HG03097 (cell line): Measurements from ENCODE around the gene ALDH1A2.
"Not testable (repeated sequence)": the region's sequence is repeated elsewhere in the genome, so short reads cannot be mapped to it uniquely, and the experiment has no call there.

ENCODE experiments used
- ATAC-seq: cut with Tn5 transposase; IDR thresholded peaks from one replicate; pipeline ENCODE4 v1.9.1; 2021; ENCODE audit not compliant: unreplicated experiment, low FRiP score

The ALDH1A2 gene

GRCh38 chr15:58043192-58043903 is 22.2 kb downstream of the ALDH1A2 start:
- no peak for ATAC-seq

- no peak for ATAC-seq
Measured at GRCh38 chr15:58042006-58042405, 23.5 kb downstream of the ALDH1A2 start.

GRCh38 chr15:58040150-58040549 is 25.4 kb downstream of the ALDH1A2 start:
- no peak for ATAC-seq

DNA sequence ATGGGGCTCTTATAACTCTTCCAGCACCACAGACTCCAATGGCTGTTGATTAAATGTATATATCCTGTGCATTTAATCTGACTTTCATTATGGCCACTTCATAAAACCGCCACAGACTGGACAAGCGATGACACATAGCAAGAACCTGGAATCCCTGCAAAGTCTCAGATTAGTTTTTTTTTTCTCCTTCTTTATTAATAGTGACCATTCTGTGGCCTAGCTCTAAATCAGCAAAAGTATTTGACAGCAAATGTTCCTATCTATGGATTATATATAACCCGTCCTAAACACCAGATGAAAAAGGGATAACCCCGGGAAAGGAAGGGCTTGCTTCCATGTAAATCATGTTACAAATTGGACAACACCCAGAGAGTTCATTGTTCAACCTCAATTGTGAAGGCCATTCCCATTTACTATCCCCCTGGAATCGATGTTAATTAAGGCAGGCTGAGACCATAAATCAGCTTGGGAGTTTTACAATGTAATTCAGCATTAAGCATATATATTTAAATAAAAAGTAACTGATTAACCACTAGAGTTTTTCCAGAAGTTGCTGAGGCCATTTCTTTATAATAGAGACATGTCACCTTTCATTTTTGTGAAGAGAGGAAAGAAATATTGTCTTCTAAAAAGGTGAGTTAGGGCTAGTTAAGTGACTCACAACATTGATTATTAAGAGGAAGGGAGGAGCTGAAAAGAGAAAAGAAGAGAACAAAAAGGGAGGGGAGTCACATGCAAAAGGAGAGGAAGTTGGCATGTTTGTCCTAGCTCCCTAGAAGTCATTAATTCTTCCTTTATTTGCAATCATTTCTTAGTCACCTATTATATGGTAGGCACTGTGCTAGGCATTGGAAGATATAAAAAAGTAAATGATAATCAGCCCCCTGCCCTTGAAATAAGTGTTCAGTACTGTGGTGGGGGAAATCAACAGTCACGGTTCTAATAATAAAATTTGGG is 26.2 kb downstream of the ALDH1A2 start:
- no peak for ATAC-seq

DNA sequence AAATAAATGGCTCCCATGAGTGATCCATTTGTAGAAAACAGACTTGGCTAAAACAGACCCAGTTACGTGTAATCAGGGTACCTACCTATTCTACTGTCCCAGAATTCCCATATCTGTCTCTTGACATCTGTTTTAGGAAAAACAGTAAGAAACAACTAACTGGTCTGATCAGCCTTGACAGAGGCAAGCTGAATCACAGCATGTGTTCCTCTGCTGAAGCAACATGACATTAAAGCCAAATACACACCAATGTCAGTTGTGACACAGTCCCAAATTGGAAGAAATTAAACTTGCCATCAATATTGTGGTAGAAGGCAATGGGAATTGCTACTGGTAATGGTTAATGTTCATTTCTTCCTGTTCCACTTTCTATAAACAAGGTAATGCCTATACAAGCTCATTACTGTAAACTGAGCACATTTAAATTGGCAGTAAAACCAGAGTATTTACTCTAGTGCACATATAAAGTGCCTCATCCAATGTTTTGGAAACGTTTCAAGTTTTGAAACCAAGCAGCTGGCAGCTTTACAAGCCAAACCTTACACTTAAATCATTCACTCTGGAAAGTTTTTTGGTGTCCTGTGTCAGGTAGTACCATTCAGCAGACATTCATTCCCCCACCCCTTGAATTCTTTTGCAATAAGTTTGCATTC is 27.0 kb downstream of the ALDH1A2 start:
- ATAC-seq = no peak

GRCh38 chr15:58037723-58038301 is 27.7 kb downstream of the ALDH1A2 start:
- ATAC-seq = no peak

- ATAC-seq = no peak
Measured at GRCh38 chr15:58036579-58036978, 28.9 kb downstream of the ALDH1A2 start.

- not testable (repeated sequence) for ATAC-seq
Measured at GRCh38 chr15:58028392-58028791, 37.1 kb downstream of the ALDH1A2 start.

DNA sequence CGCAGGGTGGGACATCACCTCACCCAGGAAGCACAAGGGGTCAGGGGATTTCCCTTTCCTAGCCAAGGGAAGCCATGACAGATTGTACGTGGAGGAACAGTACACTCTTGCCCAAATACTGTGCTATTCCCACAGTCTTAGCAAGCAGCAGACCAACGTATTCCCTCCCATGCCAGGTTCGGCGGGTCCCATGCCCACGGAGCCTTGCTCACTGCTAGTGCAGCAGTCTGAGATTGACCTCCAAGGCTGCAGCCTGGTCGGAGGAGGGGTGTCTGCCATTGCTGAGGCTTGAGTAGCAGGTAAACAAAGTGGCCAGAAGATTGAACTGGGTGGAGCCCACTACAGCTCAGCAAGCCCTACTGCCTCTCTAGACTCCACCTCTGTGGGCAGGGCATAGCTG is 39.0 kb downstream of the ALDH1A2 start:
- no peak for ATAC-seq

DNA sequence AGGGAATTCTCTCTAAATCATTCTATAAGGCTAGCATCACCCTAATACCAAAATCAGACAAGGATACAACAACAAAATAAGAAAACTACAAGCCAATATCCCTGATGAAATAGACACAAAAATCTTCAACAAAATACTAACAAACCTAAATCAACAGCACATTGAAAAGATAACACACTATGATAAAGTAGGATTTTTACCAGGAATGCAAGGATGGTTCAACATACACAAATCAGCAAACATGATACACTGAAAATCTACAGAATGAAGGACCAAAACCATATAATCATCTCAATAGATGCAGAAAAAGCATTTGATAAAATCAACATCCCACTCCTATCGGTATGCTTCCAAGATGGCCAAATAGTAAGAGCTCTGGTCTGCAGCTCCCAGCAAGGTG is 39.5 kb downstream of the ALDH1A2 start:
- ATAC-seq = no peak

DNA sequence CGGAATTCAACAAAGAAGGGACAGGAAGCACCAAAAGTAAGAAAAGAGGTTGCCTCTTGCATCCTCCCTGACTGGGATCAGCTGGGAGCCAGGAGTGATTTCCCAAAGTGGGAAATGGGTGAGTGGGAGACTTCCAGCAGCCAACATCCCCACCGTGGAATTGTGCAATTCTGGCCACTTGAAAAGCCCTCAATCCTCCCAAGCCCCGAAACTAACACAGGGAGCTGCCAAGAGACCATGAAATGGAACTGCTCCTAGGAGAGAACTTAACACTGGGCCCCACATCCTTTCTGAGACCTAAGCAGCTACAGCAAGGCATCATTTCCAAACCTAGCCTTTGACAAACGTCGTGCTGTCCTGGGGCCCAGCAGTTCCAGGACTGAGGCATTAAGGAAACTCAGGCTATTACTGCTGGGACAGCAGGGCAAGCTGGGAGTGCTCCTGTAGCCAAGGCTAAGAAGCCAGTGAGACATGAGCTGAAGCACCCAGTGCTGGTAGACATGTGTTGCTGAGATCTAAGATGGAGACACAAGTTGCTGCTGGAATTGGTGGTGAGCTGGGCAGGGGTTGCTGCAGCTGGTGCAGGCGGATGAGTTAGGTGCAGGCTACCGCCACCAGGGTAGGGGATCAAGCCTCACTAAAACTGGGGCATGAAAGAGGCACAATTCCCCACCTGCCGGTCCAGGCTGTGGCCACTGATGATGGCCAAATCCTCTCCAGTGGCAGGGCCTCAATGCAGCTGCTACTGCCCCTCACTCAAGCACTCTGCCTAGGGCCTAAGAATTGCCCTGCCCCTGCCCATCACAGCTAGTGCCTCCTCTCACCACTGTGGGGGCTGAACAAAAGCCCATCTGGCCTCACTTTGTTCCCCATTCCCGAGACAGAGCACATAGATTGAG is 43.9 kb downstream of the ALDH1A2 start:
- ATAC-seq = no peak

DNA sequence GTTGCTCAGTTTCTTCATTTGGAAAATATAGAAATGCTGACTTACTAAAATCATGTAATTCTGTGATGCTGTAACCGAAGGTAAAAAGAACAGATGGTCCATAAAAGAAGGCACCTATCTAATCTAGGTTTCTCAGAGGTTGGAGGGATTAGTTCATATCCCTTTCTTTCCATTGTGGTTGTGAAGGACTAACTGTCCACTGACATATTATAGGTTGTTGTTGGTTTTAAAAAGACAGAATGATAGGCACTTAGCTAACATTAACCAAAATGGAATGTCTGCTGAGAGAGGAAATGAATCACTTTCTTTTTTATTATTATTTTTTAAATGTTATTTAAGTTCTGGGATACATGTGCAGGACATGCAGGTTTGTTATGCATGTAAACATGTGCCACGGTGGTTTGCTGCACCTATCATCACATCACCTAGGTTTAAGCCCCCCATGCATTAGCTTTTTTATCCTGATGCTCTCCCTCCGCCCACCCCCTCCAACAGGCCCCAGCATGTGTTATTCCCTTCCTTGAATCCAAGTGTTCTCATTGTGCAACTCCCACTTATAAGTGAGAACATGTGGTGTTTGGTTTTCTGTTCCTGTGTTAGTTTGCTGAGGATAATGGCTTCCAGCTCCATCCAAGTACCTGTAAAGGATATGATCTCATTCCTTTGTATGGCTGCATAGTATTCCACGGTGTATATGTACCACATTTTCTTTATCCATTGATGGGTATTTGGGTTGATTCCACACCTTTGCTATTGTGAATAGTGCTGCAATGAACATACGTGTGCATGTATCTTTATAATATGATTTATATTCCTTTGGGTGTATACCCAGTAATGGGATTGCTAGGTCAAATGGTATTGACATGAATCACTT is 45.8 kb downstream of the ALDH1A2 start:
- ATAC-seq = no peak

DNA sequence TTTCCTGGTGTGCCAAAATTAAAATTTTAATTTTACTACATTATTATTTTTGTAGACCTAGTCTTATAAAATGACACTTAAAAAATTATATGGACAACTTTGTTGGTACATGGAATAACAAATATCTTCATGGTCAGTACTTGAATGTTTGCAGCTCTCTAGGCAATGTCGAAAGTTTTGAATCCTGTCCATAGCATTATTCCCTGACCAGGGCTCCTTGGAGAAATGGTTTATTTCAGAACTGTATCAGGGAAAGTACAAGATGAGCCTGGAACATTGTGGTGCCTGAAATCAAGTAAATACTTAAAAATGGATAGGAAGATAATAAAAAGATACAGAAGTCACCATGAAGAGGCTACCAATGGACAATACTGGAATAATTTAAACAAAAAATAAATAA is 47.6 kb downstream of the ALDH1A2 start:
- ATAC-seq = no peak

DNA sequence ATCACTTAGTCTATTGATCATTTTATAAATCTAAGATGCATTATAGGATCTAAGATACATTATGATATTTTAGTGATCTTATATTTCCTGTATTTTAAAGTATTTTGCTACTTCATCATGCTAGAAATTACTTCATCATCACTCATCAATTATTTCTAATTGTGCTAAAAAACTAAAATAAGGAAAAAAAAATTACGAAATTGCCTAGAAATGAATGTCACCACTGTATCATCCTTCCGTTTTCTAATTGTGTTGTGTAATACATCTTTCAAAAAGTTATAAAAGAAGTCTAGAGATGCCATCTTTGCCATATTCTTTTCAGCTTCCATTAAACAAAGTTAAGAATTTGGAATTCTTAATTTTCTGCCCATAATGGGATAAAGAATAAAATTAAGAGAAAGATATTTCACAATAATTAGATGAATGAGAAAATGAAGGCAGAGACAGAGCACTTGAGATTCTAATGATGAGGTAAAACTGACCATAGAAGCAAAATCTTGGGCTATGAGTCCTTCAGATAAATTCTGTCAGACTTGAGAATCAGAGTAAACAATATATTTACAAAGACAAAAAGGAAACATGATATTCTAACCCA is 48.8 kb downstream of the ALDH1A2 start:
- ATAC-seq = no peak

DNA sequence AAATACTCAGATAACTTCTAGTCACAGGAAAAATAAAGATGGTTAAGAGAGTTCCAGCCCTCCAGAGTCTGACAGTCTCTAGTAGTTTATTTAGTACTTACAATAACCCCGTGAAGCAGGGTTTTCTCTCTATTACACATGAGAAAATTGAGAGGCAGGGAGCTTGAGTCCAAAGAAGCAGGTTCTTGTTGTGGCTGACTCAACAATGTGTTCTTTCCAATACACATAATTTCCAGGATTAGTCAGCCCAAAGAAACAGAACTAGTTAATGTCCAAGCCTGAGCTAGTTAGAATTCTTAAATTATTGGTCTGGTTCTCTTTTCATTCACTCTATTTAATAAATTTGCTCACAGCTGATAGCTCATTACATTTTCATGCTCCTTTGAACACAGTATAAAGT is 49.9 kb downstream of the ALDH1A2 start:
- no peak for ATAC-seq

GRCh38 chr15:58014470-58014869 is 51.0 kb downstream of the ALDH1A2 start:
- ATAC-seq = no peak

DNA sequence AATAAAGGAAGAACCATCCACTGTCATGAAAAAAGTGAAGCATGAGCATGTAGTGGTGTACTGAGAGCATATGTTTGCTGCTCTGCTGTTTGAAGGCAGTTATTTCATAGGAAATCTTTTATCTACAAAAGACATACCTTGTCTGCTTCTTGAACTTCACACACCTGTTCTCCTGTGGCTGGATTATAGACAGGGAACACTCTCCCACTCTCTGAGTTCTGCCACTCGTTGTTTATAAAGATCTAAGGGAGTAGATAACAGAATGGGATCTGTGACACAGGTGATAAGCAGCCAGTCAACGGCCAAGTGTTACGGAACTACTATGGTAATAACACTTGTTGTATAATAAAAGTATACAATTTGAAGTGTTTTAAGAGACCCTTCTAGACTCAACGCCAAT is 51.5 kb downstream of the ALDH1A2 start:
- no peak for ATAC-seq

DNA sequence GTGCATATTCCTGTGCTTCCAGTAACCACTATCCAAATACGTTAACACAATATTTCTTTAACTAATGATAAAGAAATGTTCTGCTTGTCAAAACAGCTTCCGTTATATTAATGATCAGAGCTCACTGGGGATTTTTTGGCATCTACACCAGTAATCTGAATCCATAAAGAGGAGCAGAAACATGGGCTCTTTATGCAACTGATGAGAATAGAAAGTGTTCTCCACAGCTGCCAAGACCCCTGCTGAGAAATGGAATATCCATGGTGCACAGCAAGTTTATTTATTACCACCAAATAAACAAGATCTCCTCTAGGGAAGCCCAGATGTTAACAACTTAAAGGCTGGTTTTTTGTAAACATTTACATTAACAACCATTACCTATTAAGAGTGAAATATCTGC is 54.5 kb downstream of the ALDH1A2 start:
- ATAC-seq = no peak

DNA sequence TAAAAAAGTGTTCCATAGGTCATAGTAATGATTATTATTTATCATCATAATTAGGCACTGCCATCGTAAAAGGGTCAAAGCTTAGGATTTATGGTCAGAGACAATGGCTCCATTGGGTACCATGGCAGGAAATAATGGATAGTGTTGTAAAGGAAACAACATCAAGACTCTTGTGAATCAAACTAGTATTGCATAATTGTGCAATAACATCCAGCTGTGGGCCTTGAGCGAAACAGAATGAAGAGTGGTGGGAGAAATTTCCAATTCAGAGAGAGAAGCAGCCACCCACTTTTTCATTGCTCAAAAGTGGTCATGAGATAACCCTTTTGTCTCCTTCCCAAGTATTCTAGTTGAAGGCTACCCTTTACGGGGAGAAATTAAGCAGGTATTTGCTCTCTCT is 61.7 kb downstream of the ALDH1A2 start:
- ATAC-seq = no peak
